Lower leg skin (tissue), 3 donors: Measurements from ENCODE around the gene CFAP58.

Source experiments
- POLR2A ChIP-seq, 2 donors: fragments of 450-650 bp; IDR thresholded peaks; one replicate each; pipeline ENCODE4 v1.6.1; 2016 to 2017; ENCODE audit warnings: antibody characterized with exemption in 2 of 2, mild to moderate bottlenecking in 1 of 2, moderate library complexity in 1 of 2
- TF ChIP-seq, protein P1 (sequence below), 3 donors: fragments of 450-650 bp; IDR thresholded peaks; one replicate each; pipeline ENCODE4 v1.5.1; 2016; ENCODE audit warnings: antibody characterized with exemption in 3 of 3, mild to moderate bottlenecking in 3 of 3, moderate library complexity in 2 of 3

DNA sequence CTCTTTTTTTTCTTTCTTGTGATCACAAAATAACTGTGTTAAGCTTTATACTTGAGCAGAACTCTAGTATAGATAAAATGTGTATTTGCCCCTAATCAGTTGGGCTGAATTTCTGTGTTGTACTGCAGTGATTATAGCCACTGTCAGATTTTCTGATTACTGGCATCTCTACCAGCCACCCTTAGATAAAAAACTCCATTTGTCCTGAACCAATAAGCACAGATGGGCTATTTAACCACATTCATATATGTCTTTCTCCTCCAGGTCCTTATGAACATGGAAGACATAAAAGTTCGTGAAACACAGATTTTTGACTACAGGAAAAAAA is 38.3 kb downstream of the CFAP58 start:
- no peak for TF ChIP-seq POLR2A (IDR thresholded peaks at IDR 0.05)
- TF ChIP-seq, protein P1, sequence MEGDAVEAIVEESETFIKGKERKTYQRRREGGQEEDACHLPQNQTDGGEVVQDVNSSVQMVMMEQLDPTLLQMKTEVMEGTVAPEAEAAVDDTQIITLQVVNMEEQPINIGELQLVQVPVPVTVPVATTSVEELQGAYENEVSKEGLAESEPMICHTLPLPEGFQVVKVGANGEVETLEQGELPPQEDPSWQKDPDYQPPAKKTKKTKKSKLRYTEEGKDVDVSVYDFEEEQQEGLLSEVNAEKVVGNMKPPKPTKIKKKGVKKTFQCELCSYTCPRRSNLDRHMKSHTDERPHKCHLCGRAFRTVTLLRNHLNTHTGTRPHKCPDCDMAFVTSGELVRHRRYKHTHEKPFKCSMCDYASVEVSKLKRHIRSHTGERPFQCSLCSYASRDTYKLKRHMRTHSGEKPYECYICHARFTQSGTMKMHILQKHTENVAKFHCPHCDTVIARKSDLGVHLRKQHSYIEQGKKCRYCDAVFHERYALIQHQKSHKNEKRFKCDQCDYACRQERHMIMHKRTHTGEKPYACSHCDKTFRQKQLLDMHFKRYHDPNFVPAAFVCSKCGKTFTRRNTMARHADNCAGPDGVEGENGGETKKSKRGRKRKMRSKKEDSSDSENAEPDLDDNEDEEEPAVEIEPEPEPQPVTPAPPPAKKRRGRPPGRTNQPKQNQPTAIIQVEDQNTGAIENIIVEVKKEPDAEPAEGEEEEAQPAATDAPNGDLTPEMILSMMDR (IDR thresholded peaks at IDR 0.05), result no peak
